HK-2 (cell line): ENCODE measurements around the gene CACYBP.
"Not testable (repeated sequence)": the region's sequence is repeated elsewhere in the genome, so short reads cannot be mapped to it uniquely, and the experiment has no call there.

ENCODE experiments used
- DNase-seq: peaks from one replicate; pipeline ENCODE4 v3.0.0-alpha.2; 2018; ENCODE audit not compliant: unreplicated experiment

The CACYBP gene

DNA sequence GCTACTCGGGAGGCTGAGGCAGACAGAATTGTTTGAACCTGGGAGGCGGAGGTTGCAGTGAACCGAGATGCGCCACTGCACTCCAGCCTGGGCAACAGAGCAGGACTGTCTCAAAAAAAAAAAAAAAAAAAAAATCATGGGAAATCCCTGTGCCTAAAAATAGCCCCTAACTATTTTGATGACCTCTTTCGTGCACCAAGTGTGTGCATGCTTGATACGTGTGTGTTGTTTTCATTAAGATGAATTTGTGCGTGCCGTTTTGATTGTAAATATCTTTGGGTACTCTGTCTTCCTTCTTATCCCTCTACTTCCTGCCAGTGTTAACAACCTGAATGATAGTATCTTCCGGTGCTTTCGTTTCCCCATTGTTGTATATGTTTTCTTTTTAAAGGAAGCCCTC, 9.8 kb downstream of the CACYBP start:
- no peak for DNase-seq

- no peak for DNase-seq
Observed at GRCh38 chr1:175013445-175013844, 13.7 kb downstream of the CACYBP start.

GRCh38 chr1:175015243-175015642, 15.5 kb downstream of the CACYBP start:
- DNase-seq: no peak

DNA sequence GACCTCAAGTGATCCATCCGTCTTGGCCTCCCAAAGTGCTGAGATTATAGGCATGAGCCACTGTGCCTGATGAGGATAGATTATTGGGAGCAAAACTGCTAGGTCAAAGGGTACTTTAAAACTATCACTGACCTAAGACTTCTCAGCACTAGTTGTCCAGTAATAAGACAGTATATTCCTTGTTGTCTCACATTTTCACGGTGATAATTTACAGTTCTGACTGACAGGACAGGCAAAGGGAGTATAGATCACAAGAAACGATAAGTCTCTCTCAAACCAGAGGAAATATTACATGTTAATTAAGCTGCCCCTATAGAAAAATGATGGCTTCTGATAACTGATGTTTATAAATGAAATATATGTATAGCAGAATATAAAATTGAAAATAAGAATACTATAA, 19.8 kb downstream of the CACYBP start:
- no peak for DNase-seq

GRCh38 chr1:175023043-175023921, 23.5 kb downstream of the CACYBP start, which contains the start of gene MRPS14:
Gene MRPS14 (minus strand): TSS chr1:175023425. CDS start chr1:175023408, 17 bp downstream.
- DNase-seq: peak; percentile 99

DNA sequence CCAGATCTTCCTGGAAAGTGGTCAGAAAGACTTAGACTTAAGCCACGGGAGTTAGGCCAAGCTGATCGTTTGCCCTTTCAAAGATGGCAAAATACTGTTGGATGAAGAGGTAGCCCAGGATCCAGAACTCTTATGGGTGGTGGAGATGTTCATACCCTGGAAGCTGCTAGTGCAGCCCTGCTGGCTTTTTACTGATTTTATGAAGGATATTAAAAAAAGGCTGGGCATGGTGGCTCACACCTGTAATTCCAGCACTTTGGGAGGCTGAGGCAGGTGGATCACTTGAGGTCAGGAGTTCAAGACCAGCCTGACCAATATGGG, 24.1 kb downstream of the CACYBP start:
- DNase-seq: not testable (repeated sequence)

- no peak for DNase-seq
Observed at GRCh38 chr1:175024773-175025172, 25.0 kb downstream of the CACYBP start.

DNA sequence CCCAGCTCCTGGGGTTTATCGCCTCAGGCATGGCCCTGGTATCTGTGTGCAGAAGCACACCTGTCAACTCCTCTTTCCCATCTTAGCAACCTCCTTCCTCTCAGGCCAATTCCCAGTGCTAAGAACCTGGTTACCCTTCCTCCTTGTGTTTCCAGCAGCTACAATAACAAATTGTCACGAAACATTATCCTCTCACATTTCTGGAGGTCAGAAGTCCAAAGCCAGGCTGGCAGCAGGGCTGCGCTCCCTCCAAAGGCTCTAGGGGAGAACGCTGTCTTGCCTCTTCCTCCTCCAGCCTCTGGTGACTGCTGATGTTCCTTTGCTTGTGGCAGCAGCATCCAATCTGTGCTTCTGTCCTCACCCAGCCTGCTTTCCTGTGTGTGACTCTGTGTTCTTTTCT, 34.2 kb downstream of the CACYBP start:
- DNase-seq: no peak

DNA sequence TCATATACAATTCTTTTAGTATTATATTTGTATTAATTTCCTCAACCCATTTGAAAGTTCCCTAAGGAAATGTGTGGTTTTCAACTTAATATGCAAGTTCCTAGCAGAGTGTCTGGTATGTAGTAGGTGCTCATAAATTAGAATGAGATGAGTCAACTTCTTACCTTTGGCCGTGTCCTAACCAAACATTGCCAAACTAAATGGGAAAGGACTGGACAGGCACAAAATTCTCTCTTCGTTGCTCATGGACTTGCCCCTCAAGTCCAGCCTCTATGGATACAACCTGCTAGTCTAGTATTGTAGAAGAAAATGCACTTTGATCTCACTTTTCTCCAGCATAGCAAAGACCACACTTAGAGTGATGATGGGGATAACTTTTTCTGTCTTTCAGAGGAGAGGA, 35.0 kb downstream of the CACYBP start:
- no peak for DNase-seq

- DNase-seq: no peak
Observed at GRCh38 chr1:175035865-175036264, 36.1 kb downstream of the CACYBP start.

- no peak for DNase-seq
Observed at GRCh38 chr1:175036476-175036875, 36.7 kb downstream of the CACYBP start.

- no peak for DNase-seq
Observed at GRCh38 chr1:175037416-175037815, 37.7 kb downstream of the CACYBP start.

GRCh38 chr1:175040324-175040879, 40.7 kb downstream of the CACYBP start:
- no peak for DNase-seq

DNA sequence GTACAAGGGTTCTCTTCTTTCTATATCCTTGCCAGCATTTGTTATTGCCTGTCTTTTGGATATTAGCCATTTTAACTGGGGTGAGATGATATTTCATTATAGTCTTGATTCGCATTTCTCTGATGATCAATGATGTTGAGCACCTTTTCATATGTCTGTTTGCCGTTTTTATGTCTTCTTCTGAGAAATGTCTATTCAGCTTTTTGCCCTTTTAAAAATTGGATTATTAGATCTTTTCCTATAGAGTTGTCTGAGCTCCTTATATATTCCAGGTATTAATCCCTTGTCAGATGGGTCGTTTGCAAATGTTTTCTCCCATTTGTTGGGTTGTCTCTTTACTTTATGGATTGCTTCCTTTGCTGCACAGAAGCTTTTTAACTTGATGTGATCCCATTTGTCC, 42.9 kb downstream of the CACYBP start:
- DNase-seq: no peak

DNA sequence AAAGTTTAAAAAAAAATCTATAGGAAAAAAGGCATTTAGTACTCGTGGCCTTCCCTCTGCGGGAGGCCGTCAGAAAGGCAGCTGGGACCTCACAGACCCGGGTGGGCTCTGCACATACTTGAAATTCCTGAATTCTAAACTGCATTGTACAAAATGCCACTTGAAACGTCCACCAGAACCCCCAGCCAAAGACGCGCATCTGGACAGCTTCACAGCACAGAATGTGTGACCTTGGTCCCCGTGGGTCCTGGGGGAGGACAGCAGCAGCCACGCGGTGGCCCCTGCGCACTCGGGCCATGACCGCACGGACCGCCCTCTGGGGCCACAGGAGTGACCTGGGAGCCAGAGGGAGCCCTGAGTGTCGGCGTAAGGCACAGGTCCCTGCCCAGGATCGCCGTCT, 44.1 kb downstream of the CACYBP start:
- no peak for DNase-seq

DNA sequence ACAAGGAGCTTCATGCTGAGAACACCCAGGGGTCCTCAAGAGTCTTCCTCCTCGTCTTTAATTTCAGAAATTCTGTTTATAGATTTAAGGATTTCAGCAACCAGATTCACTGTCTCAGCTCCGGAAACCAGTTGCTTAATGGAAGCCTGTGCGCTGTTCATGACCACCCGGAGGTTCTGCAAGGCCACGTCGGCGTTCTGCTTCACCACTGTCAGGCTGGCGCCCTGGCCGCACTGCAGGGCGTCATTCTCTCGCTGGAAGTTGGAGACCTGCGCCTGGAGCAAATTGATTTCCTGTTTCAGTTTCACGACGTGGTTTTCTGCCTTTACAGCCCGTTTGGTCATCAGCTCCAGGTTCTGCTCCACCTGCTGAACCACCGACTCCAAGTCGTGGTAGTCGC, 44.8 kb downstream of the CACYBP start:
- not testable (repeated sequence) for DNase-seq

DNA sequence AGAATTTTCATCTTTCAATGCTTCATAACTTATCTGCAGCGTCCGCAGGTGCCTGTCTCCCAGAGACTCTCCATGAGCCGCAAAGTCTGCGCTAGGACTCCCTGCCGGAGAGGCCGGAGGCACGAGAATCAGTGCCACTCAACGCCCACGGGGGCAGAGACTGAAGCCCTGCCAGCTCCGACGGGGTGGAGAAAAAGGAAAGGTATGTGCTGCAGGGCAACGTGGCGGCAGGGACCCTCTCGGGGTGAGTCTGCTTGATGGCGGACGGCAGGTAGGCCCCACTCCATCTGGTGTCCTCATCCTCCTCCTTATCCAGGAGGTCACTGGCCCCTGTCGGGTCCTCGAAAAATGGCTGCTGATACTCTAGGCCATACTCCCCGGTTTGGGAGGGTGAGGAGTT, 45.4 kb downstream of the CACYBP start:
- no peak for DNase-seq

DNA sequence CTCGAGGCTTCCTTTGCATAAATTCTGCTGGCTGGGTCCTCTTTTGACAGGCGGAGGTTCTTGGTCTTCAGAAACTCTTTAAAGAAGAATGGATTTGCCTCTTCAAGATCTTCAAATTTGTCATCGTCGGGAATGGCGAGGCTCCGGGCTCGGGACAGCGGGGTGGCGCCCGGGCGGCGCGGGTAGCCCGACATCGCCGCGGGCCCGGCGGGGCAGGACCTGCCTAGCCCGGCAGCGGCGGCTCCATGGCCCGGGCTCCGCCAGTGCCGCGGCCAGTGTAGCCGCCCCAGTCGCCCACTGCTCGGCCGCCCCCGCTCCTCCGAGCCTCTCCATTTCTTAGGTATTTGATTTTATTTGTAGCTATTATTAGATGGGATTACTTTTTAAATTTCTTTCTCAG, 45.8 kb downstream of the CACYBP start:
- no peak for DNase-seq

- no peak for DNase-seq
Observed at GRCh38 chr1:175050992-175051391, 51.2 kb downstream of the CACYBP start.

DNA sequence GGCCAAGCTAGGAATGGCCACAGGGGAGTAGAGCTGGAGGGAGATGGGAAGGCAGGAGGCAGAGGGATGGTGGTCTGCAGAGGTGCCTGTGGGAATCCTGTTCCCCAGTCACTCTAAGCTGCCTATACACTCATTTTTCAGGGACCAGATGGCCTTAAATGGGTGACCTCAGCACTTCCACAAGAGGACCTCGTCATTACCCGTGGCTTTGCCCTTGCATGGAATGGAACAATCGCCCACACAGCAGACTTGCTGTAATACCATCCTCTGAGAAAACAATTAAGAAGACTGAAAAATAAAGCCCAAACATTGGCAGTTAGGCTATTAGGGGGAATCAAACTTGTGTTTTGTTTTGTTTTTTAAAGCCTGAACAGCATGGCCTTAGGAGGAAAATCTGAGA, 55.0 kb downstream of the CACYBP start:
- no peak for DNase-seq
